ENCODE results near the gene TGIF1.

DNA sequence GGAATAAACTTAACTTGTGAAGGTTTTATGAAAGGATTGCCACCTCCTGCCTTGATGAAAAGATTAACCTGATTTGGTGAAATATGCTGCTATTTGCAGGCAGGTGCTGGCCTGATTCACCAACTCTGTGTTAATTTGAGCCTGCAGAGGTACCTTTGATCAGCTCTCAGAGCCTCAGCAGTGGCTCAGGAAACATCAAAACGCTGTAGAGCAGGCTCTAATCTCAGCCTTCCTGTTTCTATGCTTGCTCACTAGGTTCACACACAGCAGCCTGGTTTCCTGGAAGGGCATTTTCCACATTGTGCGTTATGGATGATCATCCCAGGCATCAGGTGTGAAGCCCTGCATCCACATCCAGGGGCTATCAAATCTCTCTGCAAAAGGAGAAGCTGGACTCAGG lies 16.9 kb downstream of the TGIF1 start:
- TF ChIP-seq EZH2 (IDR thresholded peaks at IDR 0.05) (no peak), POLR2AphosphoS5 (IDR thresholded peaks at IDR 0.05; ENCODE audit: borderline replicate concordance, low read depth, low read length) (no peak)
